WI38 (cell line): ENCODE data around the gene URM1.

Experiments used
- H3K4me3 ChIP-seq: 2 replicates; pipeline ENCODE4 v1.5.1; 2011; ENCODE audit warnings: low read depth, mild to moderate bottlenecking, control low read depth, low read length
- TF ChIP-seq, protein P1 (sequence below): IDR thresholded peaks from 2 replicates; pipeline ENCODE4 v1.5.1; 2012; ENCODE audit warnings: low read depth, mild to moderate bottlenecking, control low read depth, low read length

Gene URM1

DNA sequence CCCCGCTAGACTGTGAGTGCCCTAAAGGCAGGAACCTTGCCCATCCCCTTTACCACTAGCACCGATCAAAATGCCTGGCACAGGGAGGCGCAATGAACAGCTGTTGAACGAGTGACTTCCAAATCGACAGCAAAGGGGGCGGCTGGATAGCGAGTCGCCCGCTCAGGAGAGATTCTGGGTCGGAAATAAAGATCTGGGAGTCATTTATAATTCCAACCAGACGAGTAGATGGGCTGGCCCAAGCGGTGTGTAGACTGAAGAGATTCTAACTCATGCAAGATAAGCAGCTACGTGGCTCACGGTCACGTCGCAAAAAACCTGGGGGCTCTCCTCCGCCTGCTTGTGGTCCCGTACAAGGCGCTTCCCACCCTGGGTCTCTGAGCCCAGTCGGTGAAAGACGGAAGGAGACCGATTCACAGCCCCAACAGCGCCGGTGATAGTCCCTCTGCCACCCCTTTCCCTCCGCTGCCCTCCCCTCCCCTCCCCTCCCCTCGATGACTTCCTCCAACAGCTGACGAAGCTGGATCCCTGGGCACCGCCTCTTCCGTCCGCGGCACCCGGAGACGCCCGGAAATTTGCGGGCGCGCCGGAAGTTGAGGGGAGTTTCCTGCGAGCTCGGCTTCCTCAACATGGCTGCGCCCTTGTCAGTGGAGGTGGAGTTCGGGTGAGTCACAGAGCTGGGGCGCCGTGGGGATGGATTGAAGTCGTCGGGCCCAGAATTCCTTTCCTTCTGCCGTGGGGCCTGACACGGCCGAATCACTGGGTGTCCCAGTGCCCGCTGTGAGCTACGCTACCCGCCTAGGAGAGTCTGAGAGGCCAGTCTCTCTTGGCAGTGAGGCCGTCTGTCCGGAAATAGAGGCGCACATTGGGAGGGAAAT, at the start of gene URM1:
Gene URM1 (plus strand): TSS at position 623 of the 878 bp plus-strand sequence. CDS start 7 bp downstream, at position 630.
- H3K4me3 ChIP-seq: peak within 1 kb of the TSS; percentile 98
- TF ChIP-seq, protein P1, sequence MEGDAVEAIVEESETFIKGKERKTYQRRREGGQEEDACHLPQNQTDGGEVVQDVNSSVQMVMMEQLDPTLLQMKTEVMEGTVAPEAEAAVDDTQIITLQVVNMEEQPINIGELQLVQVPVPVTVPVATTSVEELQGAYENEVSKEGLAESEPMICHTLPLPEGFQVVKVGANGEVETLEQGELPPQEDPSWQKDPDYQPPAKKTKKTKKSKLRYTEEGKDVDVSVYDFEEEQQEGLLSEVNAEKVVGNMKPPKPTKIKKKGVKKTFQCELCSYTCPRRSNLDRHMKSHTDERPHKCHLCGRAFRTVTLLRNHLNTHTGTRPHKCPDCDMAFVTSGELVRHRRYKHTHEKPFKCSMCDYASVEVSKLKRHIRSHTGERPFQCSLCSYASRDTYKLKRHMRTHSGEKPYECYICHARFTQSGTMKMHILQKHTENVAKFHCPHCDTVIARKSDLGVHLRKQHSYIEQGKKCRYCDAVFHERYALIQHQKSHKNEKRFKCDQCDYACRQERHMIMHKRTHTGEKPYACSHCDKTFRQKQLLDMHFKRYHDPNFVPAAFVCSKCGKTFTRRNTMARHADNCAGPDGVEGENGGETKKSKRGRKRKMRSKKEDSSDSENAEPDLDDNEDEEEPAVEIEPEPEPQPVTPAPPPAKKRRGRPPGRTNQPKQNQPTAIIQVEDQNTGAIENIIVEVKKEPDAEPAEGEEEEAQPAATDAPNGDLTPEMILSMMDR: no peak

DNA sequence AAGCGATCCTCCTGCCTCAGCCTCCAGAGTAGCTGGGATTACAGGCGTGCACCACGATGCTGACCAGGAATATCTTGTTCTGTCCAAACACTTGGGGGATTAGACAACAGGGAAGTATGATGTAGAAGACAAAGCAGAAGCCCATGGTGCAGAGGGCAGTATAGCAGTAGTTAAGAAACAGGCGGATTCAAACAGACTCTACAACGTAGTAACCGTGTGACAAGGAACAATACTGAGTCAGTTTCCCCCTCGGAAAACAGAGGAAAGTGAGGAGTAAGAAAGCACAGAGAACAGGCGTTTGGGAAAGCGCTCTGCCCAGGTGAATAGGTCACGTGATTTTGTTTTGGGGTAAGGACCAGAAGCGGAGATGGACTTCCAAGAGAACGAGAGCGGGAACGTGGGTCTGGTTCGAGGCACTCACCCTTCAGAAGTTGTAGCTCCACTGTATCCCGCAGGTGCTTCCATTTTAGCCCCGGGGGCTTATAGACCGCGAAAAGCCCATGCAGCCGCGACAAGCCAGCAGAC, 49.2 kb upstream of the URM1 start:
- TF ChIP-seq, protein P1: no peak
- H3K4me3 ChIP-seq: peak overlapping the region; percentile 96

- TF ChIP-seq, protein P1: no peak
- peak within 1 kb of the TSS; percentile 96 for H3K4me3 ChIP-seq
Measured at GRCh38 chr9:128322404-128323211, 48.6 kb upstream of the URM1 start, which contains the start of the genes COQ4 and TRUB2. Gene COQ4 (plus strand): TSS chr9:128322839. CDS start chr9:128322859, 20 bp downstream. Gene TRUB2 (minus strand): TSS chr9:128322447. CDS start chr9:128322408, 39 bp downstream.

DNA sequence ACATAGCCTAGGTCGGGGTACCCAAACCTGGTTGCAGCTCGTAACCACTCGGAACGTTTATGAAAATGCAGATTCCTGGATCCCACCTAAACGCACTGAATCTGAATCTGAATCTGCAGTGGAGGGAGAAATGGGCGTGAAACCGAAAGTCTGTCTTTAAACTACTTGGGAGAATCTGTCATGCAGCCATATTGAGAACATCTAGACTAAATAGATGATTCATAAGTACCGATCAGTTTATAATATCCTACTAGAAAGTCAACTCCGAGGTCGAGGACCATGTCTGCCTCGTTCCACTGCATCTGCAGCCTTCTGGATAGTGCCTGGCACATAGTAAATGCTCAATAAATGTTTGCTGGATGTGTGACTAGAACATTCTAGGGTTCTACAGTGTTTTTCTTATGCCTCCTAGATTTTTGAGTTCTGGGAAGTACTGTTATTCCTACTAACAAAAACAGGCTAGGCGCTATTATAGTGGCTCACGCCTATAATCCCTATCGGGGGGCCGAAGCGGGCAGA, 47.9 kb upstream of the URM1 start:
- peak overlapping the region; percentile 96 for H3K4me3 ChIP-seq
- TF ChIP-seq, protein P1: no peak

GRCh38 chr9:128323791-128324190, 47.4 kb upstream of the URM1 start:
- peak overlapping the region; percentile 96 for H3K4me3 ChIP-seq
- TF ChIP-seq, protein P1: no peak

- TF ChIP-seq, protein P1: no peak
- H3K4me3 ChIP-seq: no peak overlapping the region
Measured at GRCh38 chr9:128324401-128324800, 46.8 kb upstream of the URM1 start.
